HepG2 (cell line): ENCODE measurements around the gene NBPF1. TPM values are rescaled to one million over a fixed set of nuclear protein-coding genes. Genes with fewer than 3 reads are reported as not detected.
A peak's percentile ranks its signal among the peaks of the same experiment; 100 is the strongest.
"Not testable (repeated sequence)": the region's sequence is repeated elsewhere in the genome, so short reads cannot be mapped to it uniquely, and the experiment has no call there.

Experiments
- ATAC-seq: fragments of 200-7000 bp; cut with Tn5 transposase; 3 replicates; pipeline ENCODE4 v1.9.1; 2020; ENCODE audit warnings: mild to moderate bottlenecking, moderate library complexity
- BruUV-seq: library from RNA; stranded (reverse); fragments of 400-500 nt; replicated peaks from 2 replicates; lab custom pipeline; 2021; lab: Mats Ljungman, UMichigan
- CTCF ChIA-PET: fragments of 300-600 bp; formaldehyde crosslinking; extraction: SDS; loops from one replicate; lab custom pipeline; 2021; ENCODE audit warnings: low total read pairs, inconsistent platforms, low intra/inter-chr PET ratio; lab: Yijun Ruan, JAX
- POLR2A ChIA-PET: fragments of 350-600 bp; sonication (Branson Sonifier 250); formaldehyde crosslinking; loops from one replicate; lab custom pipeline; 2020; ENCODE audit warnings: antibody characterized with exemption, inconsistent platforms; lab: Yijun Ruan, JAX
- DNase-seq: peaks from one replicate; pipeline ENCODE4 v3.0.0-alpha.2; 2015; ENCODE audit warnings: low spot score
- FAIRE-seq: peaks from 3 replicates; lab custom pipeline; 2011; peaks lifted over from hg19 to GRCh38; lab: Jason Lieb, UNC
- H2AFZ ChIP-seq: one replicate; pipeline ENCODE4 v1.6.1; 2011; ENCODE audit warnings: low read length, inconsistent platforms
- H3K27ac ChIP-seq: fragments of 300-600 bp; 3 replicates; pipeline ENCODE4 v1.8.0; 2011; ENCODE audit warnings: mixed run types, mild to moderate bottlenecking, mixed read lengths, low read length, inconsistent platforms; ENCODE audit not compliant: insufficient read depth; ENCODE audit errors: extremely low read length
- H3K27me3 ChIP-seq, 2 experiments: fragments of 200-600 bp in 1 of 2; 2 replicates in 1 of 2; 3 replicates in 1 of 2; pipeline versions ENCODE4 v1.6.0 to v1.8.0; 2011; ENCODE audit warnings: low read length in 2 of 2, mild to moderate bottlenecking in 2 of 2, moderate library complexity in 2 of 2, inconsistent platforms in 1 of 2; ENCODE audit not compliant: insufficient read depth in 2 of 2, control insufficient read depth in 1 of 2
- H3K36me3 ChIP-seq, 2 experiments: fragments of 200-600 bp in 1 of 2; replicated peaks in 1 of 2; 2 replicates in 1 of 2; 3 replicates in 1 of 2; pipeline versions ENCODE4 v1.5.1 to v1.8.0; 2011; ENCODE audit warnings: low read length in 2 of 2, inconsistent platforms in 1 of 2; ENCODE audit not compliant: insufficient read depth in 2 of 2, control insufficient read depth in 1 of 2
- H3K4me1 ChIP-seq: 2 replicates; pipeline ENCODE4 v1.5.1; 2012; ENCODE audit warnings: low read length, inconsistent platforms; ENCODE audit not compliant: insufficient read depth
- H3K4me2 ChIP-seq: 2 replicates; pipeline ENCODE4 v1.6.0; 2011; ENCODE audit warnings: low read depth, low read length, inconsistent platforms
- H3K4me3 ChIP-seq, 3 experiments: fragments of 200-600 bp in 1 of 3; sonication (generic), shearing (Covaris generic) in 1 of 3; replicated peaks in 1 of 3; 2 replicates each; pipeline ENCODE4 v1.5.1; 2011 to 2016; ENCODE audit warnings: low read length in 3 of 3, inconsistent platforms in 2 of 3, low read depth in 2 of 3, mild to moderate bottlenecking in 2 of 3, control low read depth in 1 of 3, mixed read lengths in 1 of 3; ENCODE audit not compliant: insufficient read depth in 1 of 3
- H3K79me2 ChIP-seq: one replicate; pipeline ENCODE4 v1.6.1; 2011; ENCODE audit warnings: low read length, inconsistent platforms; ENCODE audit not compliant: insufficient read depth
- H3K9ac ChIP-seq: 2 replicates; pipeline ENCODE4 v1.6.0; 2011; ENCODE audit warnings: mild to moderate bottlenecking, low read depth, low read length, inconsistent platforms; ENCODE audit not compliant: insufficient read depth
- H3K9me3 ChIP-seq: 2 replicates; pipeline ENCODE4 v1.5.1; 2012; ENCODE audit warnings: mild to moderate bottlenecking, low read length
- H4K20me1 ChIP-seq: 2 replicates; pipeline ENCODE4 v1.6.0; 2011; ENCODE audit warnings: inconsistent platforms, mild to moderate bottlenecking, low read length, moderate library complexity; ENCODE audit not compliant: insufficient read depth
- ZBTB33 ChIP-seq: sonication (generic); formaldehyde crosslinking; IDR thresholded peaks from 2 replicates; pipeline ENCODE4 v1.4.0; 2020; ENCODE audit warnings: missing genetic modification reagents
- WGBS: methylation state at CpG from one replicate; pipeline ENCODE4 v1.1.6; 2017; ENCODE audit warnings: low lambda C conversion rate; 5-methylcytosine and 5-hydroxymethylcytosine counted together
- in situ Hi-C: cut with HindIII; loops from 2 replicates; pipeline ENCODE4 v1.10.0; 2017; ENCODE audit warnings: low pct_unique_long_range_greater_than_20kb; ENCODE audit not compliant: extremely low pct_ligation_motif_present
- intact Hi-C: fragments of 100-400 bp; cut with micrococcal nuclease; formaldehyde crosslinking; loops from one replicate; pipeline ENCODE4 v1.10.0; 2022; ENCODE audit not compliant: unreplicated experiment
- polyA plus RNA-seq, 8 experiments: library from polyadenylated mRNA; depleted of rRNA in 3 of 8; stranded (reverse) in 7 of 8; unstranded in 1 of 8; fragments of >200 nt; fragmentation: Illumina TruSeq in 4 of 8; extraction: Trizol in 4 of 8; gene quantifications; 2 replicates each; pipeline versions ENCODE4 v1.2.1 to v1.2.3, GENCODE V29; 2011 to 2016; ENCODE audit warnings: low read depth in 4 of 8, missing spikeins in 1 of 8, mixed read lengths in 1 of 8; ENCODE audit not compliant: insufficient read depth in 1 of 8
- total RNA-seq, 5 experiments: library from RNA; depleted of rRNA; stranded (reverse); fragments of >200 nt; fragmentation: Illumina TruSeq; extraction: Trizol; gene quantifications; 2 replicates each; pipeline ENCODE4 v1.2.3, GENCODE V29; 2016; ENCODE audit warnings: low read depth in 1 of 5

NBPF1 gene
- total and polyA plus RNA-seq, 2 of the 13 experiments (the other 11 are each of a cell fraction or from before 2014, with no cell fraction given) = 30.3 to 35.6 TPM

GRCh38 chr1:16520435-16521287 is 92.7 kb downstream of the NBPF1 start:
- H3K27me3 ChIP-seq = peaks cover 0 to 15% of the 10 kb centered on the region in 2 experiments; a peak in 3 of 5 replicates
- 0 out of 2 replicates have a peak, but pooled peaks have one; percentile 8 for TF ChIP-seq ZBTB33
- TF ChIP-seq, all 625 proteins: peak for 1; not testable (repeated sequence) for 624
- FAIRE-seq, BruUV-seq, ATAC-seq, CTCF ChIA-PET, H3K27ac ChIP-seq, H3K4me3 ChIP-seq, H3K9me3 ChIP-seq, in situ Hi-C loops, DNase-seq, H3K4me2 ChIP-seq, H2AFZ ChIP-seq, H3K9ac ChIP-seq, H3K4me1 ChIP-seq, H4K20me1 ChIP-seq, H3K36me3 ChIP-seq, intact Hi-C loops, H3K79me2 ChIP-seq, POLR2A ChIA-PET: not testable (repeated sequence)
- 72% methylated on average over 43 of the region's 48 CpGs for WGBS

GRCh38 chr1:16519255-16519951 is 94.0 kb downstream of the NBPF1 start:
- H3K27ac ChIP-seq, FAIRE-seq, H3K4me2 ChIP-seq, DNase-seq, CTCF ChIA-PET, ATAC-seq, H3K9me3 ChIP-seq, H3K4me3 ChIP-seq, H3K79me2 ChIP-seq, POLR2A ChIA-PET, BruUV-seq, H3K9ac ChIP-seq, H3K4me1 ChIP-seq, in situ Hi-C loops, H3K36me3 ChIP-seq, H4K20me1 ChIP-seq, intact Hi-C loops, H2AFZ ChIP-seq: not testable (repeated sequence)
- H3K27me3 ChIP-seq = peaks cover 0 to 15% of the 10 kb centered on the region in 2 experiments; a peak in 3 of 5 replicates
- WGBS = 20% methylated on average over 6 of the region's 6 CpGs

- in situ Hi-C loops, H3K36me3 ChIP-seq, ATAC-seq, H3K79me2 ChIP-seq, H3K9me3 ChIP-seq, FAIRE-seq, H4K20me1 ChIP-seq, H2AFZ ChIP-seq, CTCF ChIA-PET, intact Hi-C loops, H3K27ac ChIP-seq, POLR2A ChIA-PET, H3K4me2 ChIP-seq, BruUV-seq, H3K4me3 ChIP-seq, DNase-seq, H3K4me1 ChIP-seq, H3K9ac ChIP-seq: not testable (repeated sequence)
- peaks cover 0 to 15% of the 10 kb centered on the region in 2 experiments; a peak in 3 of 5 replicates for H3K27me3 ChIP-seq
- 16% methylated on average over 3 of the region's 3 CpGs for WGBS
These were observed 94.5 kb downstream of the NBPF1 start for GRCh38 chr1:16518913-16519254.
